B cell (primary cell): ENCODE results near the gene SLC16A9.

ENCODE experiments used
- CTCF ChIP-seq: fragments of 200-600 bp; IDR thresholded peaks from one replicate; pipeline ENCODE4 v1.8.0; 2022; ENCODE audit warnings: antibody characterized with exemption, mild to moderate bottlenecking
- EZH2 ChIP-seq: IDR thresholded peaks from 2 replicates; pipeline ENCODE4 v1.6.1; 2012; ENCODE audit warnings: borderline replicate concordance, low read depth, mild to moderate bottlenecking, moderate library complexity, low read length; ENCODE audit not compliant: insufficient read depth, poor library complexity, severe bottlenecking

DNA sequence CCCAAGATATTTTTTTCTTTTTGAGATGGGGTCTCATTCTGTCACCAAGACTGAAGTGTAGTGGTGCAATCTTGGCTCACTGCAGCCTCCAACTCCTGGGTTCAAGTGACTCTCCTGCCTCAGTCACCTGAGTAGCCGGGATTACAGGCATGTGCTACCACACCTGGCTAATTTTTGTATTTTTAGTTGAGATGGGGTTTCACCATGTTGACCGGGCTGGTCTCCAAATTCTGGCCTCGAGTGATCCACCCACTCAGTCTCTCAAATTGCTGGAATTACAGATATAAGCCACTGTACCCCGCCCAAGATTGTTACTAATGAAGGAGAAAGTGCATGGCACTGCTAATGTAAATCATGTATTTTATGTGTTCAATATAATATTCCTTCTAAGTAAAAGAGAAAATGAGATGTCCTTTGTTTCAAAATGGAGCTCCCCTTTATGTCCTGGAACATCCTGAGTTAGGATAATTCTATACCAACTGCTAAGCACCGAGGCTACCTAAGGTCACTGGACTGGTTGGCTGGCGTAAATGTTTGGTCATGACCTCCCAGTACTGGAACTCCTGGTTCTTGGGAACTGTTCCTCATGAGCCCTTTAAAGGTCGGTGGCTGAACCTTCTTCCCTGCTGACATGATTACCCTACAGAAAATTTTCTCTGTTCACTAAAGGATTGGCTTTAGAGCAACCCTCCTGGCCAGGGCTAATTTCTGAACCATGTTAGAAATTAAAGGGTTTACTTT, 59.9 kb downstream of the SLC16A9 start:
- TF ChIP-seq EZH2 = no peak
- no peak for TF ChIP-seq CTCF
